ENCODE results near the gene PIEZO1.

The PIEZO1 gene

GRCh38 chr16:88700636-88701482, 84.2 kb downstream of the PIEZO1 start:
- H3K4me3 ChIP-seq (ENCODE audit: low read length): no peak overlapping the region
- WGBS: 90% methylated on average over 42 of the region's 42 CpGs
- 0 out of 2 replicates have a peak, but pooled peaks cover 5% of the 10 kb centered on the region for H3K4me1 ChIP-seq (ENCODE audit: insufficient read depth, low read length)
- no peaks in the 10 kb centered on the region for H3K9me3 ChIP-seq (ENCODE audit: insufficient read depth, low read depth, low read length)
- no peaks in the 10 kb centered on the region for H3K27me3 ChIP-seq (ENCODE audit: insufficient read depth, low read length)
- H3K27ac ChIP-seq (ENCODE audit: low read depth, low read length): no peak overlapping the region
- H3K36me3 ChIP-seq (ENCODE audit: insufficient read depth, low read length): peaks cover 29% of the 10 kb centered on the region
- H3K9ac ChIP-seq (ENCODE audit: low read depth, low read length): no peak overlapping the region

GRCh38 chr16:88700322-88700635, 84.7 kb downstream of the PIEZO1 start:
- H3K27ac ChIP-seq (ENCODE audit: low read depth, low read length): no peak overlapping the region
- H3K9me3 ChIP-seq (ENCODE audit: insufficient read depth, low read depth, low read length): no peaks in the 10 kb centered on the region
- H3K4me1 ChIP-seq (ENCODE audit: insufficient read depth, low read length): 0 out of 2 replicates have a peak, but pooled peaks cover 2% of the 10 kb centered on the region
- H3K9ac ChIP-seq (ENCODE audit: low read depth, low read length): no peak overlapping the region; the same call in 1 of the 2 replicates
- H3K36me3 ChIP-seq (ENCODE audit: insufficient read depth, low read length): peaks cover 31% of the 10 kb centered on the region
- H3K27me3 ChIP-seq (ENCODE audit: insufficient read depth, low read length): no peaks in the 10 kb centered on the region
- H3K4me3 ChIP-seq (ENCODE audit: low read length): no peak overlapping the region
- WGBS: 94% methylated on average over 14 of the region's 14 CpGs

DNA sequence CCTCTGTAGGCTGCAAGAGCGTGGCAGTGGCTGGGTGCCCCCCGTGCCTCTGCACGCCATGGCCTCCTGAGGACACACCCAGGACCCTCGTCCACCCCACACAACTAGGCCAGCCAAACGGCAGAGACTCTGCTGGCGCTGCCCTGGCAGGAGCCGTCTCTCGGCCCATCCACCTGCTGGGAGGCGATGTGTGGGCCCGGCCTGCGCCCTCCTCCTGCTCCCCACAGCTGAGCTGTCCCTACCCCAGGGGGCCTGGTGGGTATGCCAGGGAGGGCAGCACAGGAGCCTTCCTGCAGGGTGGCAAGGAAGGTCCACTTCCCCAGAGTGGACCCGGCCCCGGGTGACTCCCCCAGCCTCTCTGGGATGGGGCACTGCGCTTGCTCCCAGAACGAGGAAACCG, 85.8 kb downstream of the PIEZO1 start:
- H3K27ac ChIP-seq (ENCODE audit: low read depth, low read length): no peak overlapping the region
- no peaks in the 10 kb centered on the region for H3K27me3 ChIP-seq (ENCODE audit: insufficient read depth, low read length)
- H3K4me1 ChIP-seq (ENCODE audit: insufficient read depth, low read length): no peaks in the 10 kb centered on the region
- H3K9me3 ChIP-seq (ENCODE audit: insufficient read depth, low read depth, low read length): no peaks in the 10 kb centered on the region
- H3K9ac ChIP-seq (ENCODE audit: low read depth, low read length): no peak overlapping the region
- H3K4me3 ChIP-seq (ENCODE audit: low read length): no peak overlapping the region
- WGBS: 95% methylated on average over 16 of the region's 16 CpGs
- H3K36me3 ChIP-seq (ENCODE audit: insufficient read depth, low read length): peaks cover 31% of the 10 kb centered on the region

DNA sequence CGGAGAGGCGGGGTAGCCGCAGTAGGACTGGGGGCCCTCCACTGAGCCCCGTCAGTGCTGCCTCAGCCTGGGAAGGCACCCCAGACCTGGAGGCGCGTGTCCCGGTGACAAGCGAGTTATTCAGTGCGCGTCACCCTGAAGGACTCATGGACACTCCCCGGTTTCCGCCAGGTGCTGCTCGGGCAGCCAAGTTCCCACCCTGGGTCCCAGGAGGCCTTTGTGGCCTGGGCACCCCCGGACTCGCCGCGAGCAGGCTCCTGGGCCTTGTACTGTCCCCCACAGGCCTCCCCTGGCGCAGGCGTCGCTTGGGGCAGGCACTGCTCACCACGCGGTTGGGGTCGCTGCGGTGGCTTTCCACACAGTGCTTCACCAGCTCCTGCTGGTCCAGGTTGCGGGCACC, 86.4 kb downstream of the PIEZO1 start:
- Histone ChIP-seq H3K4me1 (ENCODE audit: insufficient read depth, low read length) (no peaks in the 10 kb centered on the region), H3K4me3 (ENCODE audit: low read length) (no peak overlapping the region), H3K9ac (ENCODE audit: low read depth, low read length) (no peak overlapping the region), H3K27me3 (ENCODE audit: insufficient read depth, low read length) (no peaks in the 10 kb centered on the region), H3K9me3 (ENCODE audit: insufficient read depth, low read depth, low read length) (no peaks in the 10 kb centered on the region), H3K27ac (ENCODE audit: low read depth, low read length) (no peak overlapping the region), H3K36me3 (ENCODE audit: insufficient read depth, low read length) (peaks cover 31% of the 10 kb centered on the region)
- 96% methylated on average over 25 of the region's 25 CpGs for WGBS

GRCh38 chr16:88697831-88698615, 87.0 kb downstream of the PIEZO1 start:
- Histone ChIP-seq H3K4me3 (ENCODE audit: low read length) (no peak overlapping the region), H3K9ac (ENCODE audit: low read depth, low read length) (no peak overlapping the region), H3K27ac (ENCODE audit: low read depth, low read length) (no peak overlapping the region), H3K4me1 (ENCODE audit: insufficient read depth, low read length) (no peaks in the 10 kb centered on the region), H3K27me3 (ENCODE audit: insufficient read depth, low read length) (no peaks in the 10 kb centered on the region), H3K9me3 (ENCODE audit: insufficient read depth, low read depth, low read length) (no peaks in the 10 kb centered on the region), H3K36me3 (ENCODE audit: insufficient read depth, low read length) (peaks cover 31% of the 10 kb centered on the region)
- WGBS: 93% methylated on average over 37 of the region's 37 CpGs

DNA sequence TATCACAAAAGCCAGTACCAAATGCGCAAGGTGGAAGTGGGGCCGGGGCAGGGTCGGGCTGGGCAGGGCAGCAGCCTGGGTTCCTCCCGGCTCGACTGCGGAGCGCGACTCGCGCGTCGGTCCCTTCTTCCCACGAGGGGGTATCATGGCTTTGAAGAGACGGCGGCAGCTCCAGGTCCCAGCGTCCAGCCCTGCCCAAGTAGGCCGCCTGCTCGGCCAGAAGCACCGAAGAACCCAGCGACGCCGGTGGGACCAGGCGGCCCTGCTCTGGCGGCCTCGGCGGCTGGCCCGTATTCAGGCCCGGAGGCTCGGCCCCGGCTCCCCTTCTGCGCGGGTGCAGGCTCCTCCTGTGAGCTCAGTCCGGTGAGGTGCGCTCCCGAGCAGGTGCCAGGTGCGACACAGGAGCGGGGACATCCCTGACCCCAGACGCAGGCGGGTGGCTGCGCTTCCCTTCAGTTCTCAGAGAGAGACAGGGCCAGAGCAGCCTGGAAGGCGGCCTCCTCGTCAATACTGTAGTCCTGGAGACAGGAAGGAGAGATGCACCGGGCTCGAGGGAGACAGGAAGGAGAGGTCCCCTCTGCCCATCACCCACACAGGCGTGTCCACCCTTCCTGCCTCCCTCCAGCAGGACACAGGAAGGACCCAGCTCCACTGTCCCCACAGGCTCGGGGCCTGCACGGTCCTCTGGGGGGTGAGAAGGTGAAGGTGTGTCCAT, 87.7 kb downstream of the PIEZO1 start:
- Histone ChIP-seq H3K9ac (ENCODE audit: low read depth, low read length) (no peak overlapping the region), H3K4me1 (ENCODE audit: insufficient read depth, low read length) (no peaks in the 10 kb centered on the region), H3K36me3 (ENCODE audit: insufficient read depth, low read length) (peaks cover 31% of the 10 kb centered on the region), H3K27me3 (ENCODE audit: insufficient read depth, low read length) (no peaks in the 10 kb centered on the region), H3K9me3 (ENCODE audit: insufficient read depth, low read depth, low read length) (no peaks in the 10 kb centered on the region), H3K27ac (ENCODE audit: low read depth, low read length) (no peak overlapping the region), H3K4me3 (ENCODE audit: low read length) (no peak overlapping the region)
- WGBS: 96% methylated on average over 47 of the region's 47 CpGs

DNA sequence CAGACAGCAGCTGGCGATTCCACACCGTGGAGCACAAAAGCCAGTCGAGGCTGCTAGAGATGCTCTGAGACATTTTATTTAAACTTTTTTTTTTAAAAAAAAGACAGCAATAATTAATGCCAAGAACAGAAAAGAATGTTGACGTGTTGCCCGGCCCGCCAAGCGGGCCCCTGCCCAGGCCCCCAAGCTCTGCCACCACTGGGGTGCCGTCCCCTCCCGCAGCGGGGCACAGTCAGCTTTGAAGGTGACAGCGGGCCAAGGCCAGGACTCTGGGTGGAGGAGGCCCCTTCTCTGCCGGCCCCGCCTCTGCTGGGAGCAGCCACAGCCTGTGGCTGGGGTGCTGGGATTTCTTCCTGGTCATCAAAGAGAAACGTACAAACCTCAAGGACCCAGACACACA, 88.6 kb downstream of the PIEZO1 start:
- H3K27me3 ChIP-seq (ENCODE audit: insufficient read depth, low read length): no peaks in the 10 kb centered on the region
- no peaks in the 10 kb centered on the region for H3K9me3 ChIP-seq (ENCODE audit: insufficient read depth, low read depth, low read length)
- no peaks in the 10 kb centered on the region for H3K4me1 ChIP-seq (ENCODE audit: insufficient read depth, low read length)
- H3K4me3 ChIP-seq (ENCODE audit: low read length): no peak overlapping the region
- H3K9ac ChIP-seq (ENCODE audit: low read depth, low read length): no peak overlapping the region
- H3K27ac ChIP-seq (ENCODE audit: low read depth, low read length): no peak overlapping the region
- WGBS: 94% methylated on average over 14 of the region's 14 CpGs
- H3K36me3 ChIP-seq (ENCODE audit: insufficient read depth, low read length): peaks cover 31% of the 10 kb centered on the region

DNA sequence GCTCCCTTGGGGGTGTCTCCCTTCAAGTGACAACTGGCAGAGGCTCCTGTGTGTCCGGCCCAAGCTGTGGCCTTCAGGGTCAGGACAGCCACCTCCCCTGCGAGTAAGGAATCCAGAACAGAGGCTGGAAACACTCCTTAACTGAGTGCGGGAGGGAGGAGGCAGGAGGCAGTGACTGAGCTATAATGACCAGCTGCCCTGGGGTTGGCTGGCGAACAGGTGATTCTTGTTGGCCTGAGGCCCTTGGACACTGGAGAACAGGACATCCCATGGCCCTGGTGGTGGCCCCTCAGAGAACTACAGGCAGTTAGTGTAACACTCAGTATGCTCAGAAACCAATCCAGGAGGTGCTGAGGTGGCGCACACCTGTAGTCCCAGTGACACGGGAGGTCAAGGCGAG, 89.3 kb downstream of the PIEZO1 start:
- Histone ChIP-seq H3K4me1 (ENCODE audit: insufficient read depth, low read length) (no peaks in the 10 kb centered on the region), H3K27me3 (ENCODE audit: insufficient read depth, low read length) (no peaks in the 10 kb centered on the region), H3K4me3 (ENCODE audit: low read length) (no peak overlapping the region), H3K27ac (ENCODE audit: low read depth, low read length) (no peak overlapping the region), H3K36me3 (ENCODE audit: insufficient read depth, low read length) (peaks cover 31% of the 10 kb centered on the region), H3K9me3 (ENCODE audit: insufficient read depth, low read depth, low read length) (no peaks in the 10 kb centered on the region), H3K9ac (ENCODE audit: low read depth, low read length) (no peak overlapping the region)
- WGBS: 96% methylated on average over 7 of the region's 7 CpGs

DNA sequence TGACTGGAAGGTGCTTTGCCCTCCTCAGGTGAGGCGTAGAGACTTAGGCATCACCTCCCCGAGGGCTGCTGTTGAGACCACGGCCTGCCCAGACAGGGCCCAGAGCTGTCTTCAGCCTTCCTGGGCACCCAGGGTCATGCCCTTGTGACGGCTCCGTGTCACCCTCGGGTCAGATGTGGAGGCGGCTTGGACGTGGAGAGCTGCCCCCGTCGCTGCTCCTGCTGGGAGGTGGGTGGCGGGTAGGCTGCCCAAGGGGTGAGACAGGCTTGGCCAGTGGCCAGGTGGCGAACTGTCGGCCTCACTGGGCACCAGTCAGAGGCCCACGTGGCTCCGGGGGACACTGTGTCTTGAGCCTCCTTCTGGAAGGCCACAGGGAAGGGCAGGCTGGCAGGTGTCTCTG, 89.8 kb downstream of the PIEZO1 start:
- Histone ChIP-seq H3K9me3 (ENCODE audit: insufficient read depth, low read depth, low read length) (no peaks in the 10 kb centered on the region), H3K36me3 (ENCODE audit: insufficient read depth, low read length) (peaks cover 31% of the 10 kb centered on the region), H3K27ac (ENCODE audit: low read depth, low read length) (no peak overlapping the region), H3K4me3 (ENCODE audit: low read length) (no peak overlapping the region), H3K27me3 (ENCODE audit: insufficient read depth, low read length) (no peaks in the 10 kb centered on the region), H3K9ac (ENCODE audit: low read depth, low read length) (no peak overlapping the region), H3K4me1 (ENCODE audit: insufficient read depth, low read length) (no peaks in the 10 kb centered on the region)
- 94% methylated on average over 15 of the region's 15 CpGs for WGBS

GRCh38 chr16:88694221-88695087, 90.6 kb downstream of the PIEZO1 start:
- Histone ChIP-seq H3K36me3 (ENCODE audit: insufficient read depth, low read length) (peaks cover 28% of the 10 kb centered on the region), H3K27me3 (ENCODE audit: insufficient read depth, low read length) (no peaks in the 10 kb centered on the region), H3K9me3 (ENCODE audit: insufficient read depth, low read depth, low read length) (no peaks in the 10 kb centered on the region), H3K4me3 (ENCODE audit: low read length) (no peak overlapping the region), H3K27ac (ENCODE audit: low read depth, low read length) (no peak overlapping the region), H3K4me1 (ENCODE audit: insufficient read depth, low read length) (no peaks in the 10 kb centered on the region), H3K9ac (ENCODE audit: low read depth, low read length) (no peak overlapping the region)
- 91% methylated on average over 37 of the region's 37 CpGs for WGBS

Data from HUES64 (cell line).